ENCODE measurements around the gene CTNNA3.

CTNNA3 gene

GRCh38 chr10:66176772-66177171 is 1519.2 kb downstream of the CTNNA3 start:
- no peak for DNase-seq

- DNase-seq, result no peak
These were observed 1528.2 kb downstream of the CTNNA3 start for GRCh38 chr10:66167816-66168215.

- no peak for DNase-seq
These were observed 1533.3 kb downstream of the CTNNA3 start for GRCh38 chr10:66162560-66163143.

DNA sequence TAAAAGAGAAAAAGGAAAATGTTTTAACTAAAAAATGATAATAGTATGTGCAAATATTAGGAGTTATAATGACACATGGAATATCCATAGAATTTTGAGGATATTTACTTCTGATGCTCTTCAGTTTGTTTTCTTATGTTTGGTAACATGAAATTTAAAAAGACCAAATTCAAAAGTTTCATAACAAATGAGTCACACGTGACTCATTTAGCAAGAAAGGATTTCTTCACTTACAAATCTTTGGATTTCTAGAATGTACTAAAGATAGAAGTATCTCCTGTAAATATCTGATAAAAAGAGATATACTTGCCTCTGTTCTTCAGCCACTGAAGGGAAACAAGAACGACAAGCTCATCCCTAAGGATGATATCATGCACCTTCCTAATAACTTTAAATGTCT is 1544.6 kb downstream of the CTNNA3 start:
- DNase-seq, result no peak

DNA sequence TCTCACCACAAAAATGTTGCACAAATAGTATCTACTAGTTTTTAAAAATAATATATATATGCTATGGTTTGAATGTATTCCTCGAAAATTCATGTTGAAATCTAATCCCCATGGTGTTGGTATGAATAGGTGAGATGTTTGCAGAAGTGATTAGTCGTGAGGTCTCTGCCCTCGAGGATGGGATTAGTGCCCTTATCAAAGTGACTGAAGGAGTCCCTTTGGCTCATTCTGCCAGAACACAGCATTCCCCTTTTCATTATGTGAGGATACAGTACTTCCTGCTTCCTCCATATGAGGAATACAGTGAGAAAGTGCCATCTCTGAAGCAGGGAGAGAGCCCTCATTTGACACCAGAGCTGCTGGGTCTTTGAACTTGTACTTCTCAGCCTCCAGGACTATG is 1547.7 kb downstream of the CTNNA3 start:
- no peak for DNase-seq

DNA sequence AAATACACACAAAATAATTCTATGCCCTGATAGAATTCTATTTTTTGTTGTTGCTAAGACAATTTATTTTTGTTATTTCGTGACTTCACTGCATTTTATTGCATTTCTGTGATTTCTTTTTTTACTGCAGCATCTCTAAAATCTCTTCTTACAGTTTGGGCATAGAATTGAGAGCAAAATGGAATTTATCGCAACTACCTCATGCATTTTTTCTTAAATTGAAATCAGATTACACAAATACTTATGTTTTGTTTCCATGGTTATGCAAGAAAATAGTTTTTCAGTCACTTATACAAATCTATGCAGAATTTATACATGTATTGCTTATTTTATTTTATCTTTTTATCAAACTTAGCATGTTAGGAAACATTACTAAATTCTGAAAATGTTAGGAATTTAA is 1552.0 kb downstream of the CTNNA3 start:
- DNase-seq, result no peak

DNA sequence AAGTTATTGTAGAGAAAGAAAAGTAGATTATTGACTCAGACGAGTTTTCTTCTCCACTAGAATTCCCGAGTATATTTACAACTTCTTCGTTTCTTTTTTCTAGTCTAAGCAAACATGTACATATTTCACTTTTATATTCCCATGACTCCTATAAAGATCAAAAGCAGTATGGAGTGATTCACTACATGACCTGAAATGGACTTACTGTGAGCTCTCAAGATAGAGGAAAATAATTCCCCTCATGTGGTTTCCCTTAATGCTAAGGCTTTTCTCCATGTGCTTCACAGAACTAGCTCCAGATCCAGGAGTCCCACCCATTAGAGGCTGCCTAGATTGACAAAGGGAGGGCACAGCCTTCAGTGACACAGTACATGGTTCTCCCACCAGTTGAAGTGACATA is 1593.2 kb downstream of the CTNNA3 start:
- no peak for DNase-seq

- no peak for DNase-seq
These were observed 1597.2 kb downstream of the CTNNA3 start for GRCh38 chr10:66098595-66099480.

GRCh38 chr10:66095610-66096009 is 1600.4 kb downstream of the CTNNA3 start:
- DNase-seq, result no peak

- no peak for DNase-seq
These were observed 1610.1 kb downstream of the CTNNA3 start for GRCh38 chr10:66085906-66086305.

DNA sequence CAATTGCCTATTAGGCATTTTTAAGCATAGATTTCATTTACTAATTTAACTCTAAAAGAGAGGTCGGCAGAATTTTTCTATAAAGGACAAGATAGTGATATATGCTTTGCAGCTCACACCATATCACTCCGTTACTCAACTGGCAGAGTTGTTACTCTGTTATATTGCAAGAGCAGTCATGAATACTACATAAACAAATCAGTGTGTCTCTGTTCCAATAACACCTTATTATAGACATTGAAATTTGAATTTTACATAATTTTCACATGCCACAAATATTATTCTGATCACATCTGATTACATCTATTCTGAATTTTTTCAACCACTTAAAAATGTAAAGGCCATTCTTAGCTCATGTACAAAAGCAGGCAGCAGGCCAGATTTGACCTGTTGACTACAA is 1624.1 kb downstream of the CTNNA3 start:
- no peak for DNase-seq

- no peak for DNase-seq
These were observed 1637.4 kb downstream of the CTNNA3 start for GRCh38 chr10:66058594-66058993.

- DNase-seq, result no peak
These were observed 1646.7 kb downstream of the CTNNA3 start for GRCh38 chr10:66049335-66049734.

DNA sequence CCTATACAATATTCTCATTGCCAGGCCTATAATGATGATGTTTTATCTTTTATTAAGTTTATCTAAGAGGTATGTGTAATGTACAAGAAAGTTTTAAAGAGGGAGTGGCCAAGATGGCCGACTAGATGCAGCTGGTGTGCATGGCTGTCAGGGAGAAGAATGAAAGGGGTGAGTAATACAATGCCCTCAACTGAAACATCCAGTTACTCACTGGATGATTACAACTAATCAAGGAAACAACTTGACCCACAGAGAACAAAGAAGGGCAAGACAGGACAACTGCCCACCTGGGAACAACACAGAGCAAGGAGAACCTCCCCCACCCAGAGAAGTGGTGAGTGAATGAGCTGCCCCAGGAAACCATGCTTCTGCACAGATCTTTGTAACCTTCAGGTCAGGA is 1650.1 kb downstream of the CTNNA3 start:
- DNase-seq, result no peak

DNA sequence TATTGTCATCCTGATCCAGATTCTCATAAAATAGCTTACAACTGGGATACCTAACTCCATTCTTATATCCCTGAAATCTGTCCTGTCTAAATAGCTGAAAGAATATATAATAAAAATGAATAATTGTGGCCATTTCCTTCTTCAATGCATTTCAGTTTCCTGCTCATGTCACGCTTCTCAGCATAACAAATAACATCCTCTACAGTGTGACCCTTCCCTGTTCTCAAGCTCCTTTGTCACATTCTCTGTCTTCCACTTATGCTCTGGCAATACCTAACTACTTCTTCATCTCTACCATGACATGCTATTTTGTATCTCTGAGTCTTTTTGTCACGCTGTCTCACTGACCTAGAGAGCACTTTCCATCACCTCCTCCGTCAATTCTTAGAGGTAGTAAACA is 1654.2 kb downstream of the CTNNA3 start:
- no peak for DNase-seq

DNA sequence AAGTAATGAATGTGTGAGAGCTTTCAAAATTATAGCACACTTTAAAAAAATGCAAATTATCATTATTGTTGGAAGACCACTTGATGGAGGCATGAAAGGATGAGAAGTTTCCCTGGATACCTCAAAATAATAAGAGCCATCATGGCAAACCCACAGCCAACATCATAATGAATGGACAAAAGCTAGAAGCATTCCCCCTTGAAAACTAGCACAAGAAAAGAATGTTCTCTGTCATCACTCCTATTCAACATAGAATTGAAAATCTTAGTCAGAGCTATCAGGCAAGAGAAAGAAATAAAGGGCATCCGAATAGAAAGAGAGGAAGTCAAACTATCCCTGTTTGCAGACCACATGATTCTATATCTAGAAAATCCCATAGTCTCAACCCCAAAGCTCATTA is 1657.4 kb downstream of the CTNNA3 start:
- DNase-seq, result no peak

- no peak for DNase-seq
These were observed 1669.7 kb downstream of the CTNNA3 start for GRCh38 chr10:66026321-66026720.

- DNase-seq, result no peak
These were observed 1670.8 kb downstream of the CTNNA3 start for GRCh38 chr10:66025186-66025585.

- no peak for DNase-seq
These were observed 1674.6 kb downstream of the CTNNA3 start for GRCh38 chr10:66021423-66021822.

DNA sequence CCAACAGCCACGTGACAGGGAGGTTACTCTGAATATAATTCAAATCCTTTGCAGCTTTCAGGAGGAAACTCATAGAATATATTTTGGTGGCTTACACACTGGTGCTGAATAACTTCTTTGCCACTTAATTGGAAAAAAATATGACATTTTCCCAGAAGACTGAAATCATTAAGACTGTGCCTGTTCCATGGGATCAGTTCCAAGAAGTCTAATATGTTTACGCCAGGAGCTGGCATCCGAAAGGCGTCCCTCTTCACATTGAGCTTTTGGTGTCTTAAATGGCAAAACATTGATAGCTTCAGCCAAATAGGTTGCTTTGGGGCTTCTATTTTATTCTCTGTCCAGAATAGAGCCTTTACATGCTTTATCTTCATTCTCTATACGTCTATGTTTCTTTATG is 1687.8 kb downstream of the CTNNA3 start:
- DNase-seq, result no peak

DNA sequence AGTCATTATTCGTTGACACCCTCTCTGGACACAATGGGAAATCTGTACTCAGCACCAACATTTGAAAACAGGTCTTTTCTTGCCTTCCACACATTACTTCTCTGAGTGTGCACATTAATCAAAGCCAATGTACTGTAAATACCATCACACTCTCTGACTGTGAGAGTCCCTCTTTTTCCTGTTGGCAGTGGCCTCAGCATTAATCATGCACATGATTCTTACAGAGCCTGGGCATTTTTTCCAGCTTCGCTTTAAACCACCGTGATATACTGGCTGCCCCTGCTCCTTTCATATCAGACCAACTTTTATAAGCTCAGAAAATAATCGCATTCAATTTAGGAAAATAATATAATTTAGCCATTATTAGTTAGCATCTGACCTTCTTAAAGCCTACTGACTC is 1689.6 kb downstream of the CTNNA3 start:
- DNase-seq, result no peak

DNA sequence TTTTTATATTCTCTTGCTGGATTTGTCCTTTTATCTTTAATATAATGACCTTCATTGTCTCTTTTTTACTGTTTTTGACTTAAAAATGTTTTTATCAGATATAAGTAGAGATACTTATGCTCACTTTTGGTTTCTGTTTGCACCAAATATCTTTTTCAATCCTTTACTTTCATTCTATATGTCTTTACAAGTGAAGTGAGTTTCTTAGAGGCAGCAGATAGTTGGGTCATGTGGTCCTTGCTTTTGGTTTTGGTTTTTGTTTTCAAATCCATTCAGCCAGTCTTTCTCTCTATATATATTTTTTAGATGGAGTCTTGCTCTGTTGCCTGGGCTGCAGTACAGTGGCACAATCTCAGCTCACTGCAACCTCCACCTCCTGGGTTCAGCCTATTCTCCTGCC is 1702.5 kb downstream of the CTNNA3 start:
- no peak for DNase-seq

GRCh38 chr10:65968871-65969270 is 1727.1 kb downstream of the CTNNA3 start:
- no peak for DNase-seq

DNA sequence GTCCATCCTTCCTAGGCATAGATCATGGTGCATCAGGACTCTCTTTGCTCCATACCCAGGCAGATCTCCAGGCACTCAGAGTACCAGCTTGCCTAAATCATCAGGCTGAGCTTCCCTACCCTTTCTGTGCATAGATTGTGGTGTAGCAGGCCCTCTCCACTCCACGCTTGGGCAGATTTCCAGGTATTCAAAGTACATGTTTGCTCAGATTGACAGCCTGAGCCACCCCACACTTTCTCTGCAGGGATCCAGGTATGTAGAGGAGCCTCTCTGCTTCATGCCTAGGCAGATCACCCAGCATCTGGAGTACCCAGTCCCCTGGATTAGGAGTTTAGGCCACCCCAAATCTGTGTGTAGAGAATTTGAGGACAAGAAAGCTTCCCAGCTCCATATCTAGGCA is 1727.6 kb downstream of the CTNNA3 start:
- no peak for DNase-seq

- DNase-seq, result no peak
These were observed 1731.8 kb downstream of the CTNNA3 start for GRCh38 chr10:65964205-65964604.
